ENCODE results near the gene FARS2.
"Not testable (repeated sequence)": the region's sequence is repeated elsewhere in the genome, so short reads cannot be mapped to it uniquely, and the experiment has no call there.

The FARS2 gene

DNA sequence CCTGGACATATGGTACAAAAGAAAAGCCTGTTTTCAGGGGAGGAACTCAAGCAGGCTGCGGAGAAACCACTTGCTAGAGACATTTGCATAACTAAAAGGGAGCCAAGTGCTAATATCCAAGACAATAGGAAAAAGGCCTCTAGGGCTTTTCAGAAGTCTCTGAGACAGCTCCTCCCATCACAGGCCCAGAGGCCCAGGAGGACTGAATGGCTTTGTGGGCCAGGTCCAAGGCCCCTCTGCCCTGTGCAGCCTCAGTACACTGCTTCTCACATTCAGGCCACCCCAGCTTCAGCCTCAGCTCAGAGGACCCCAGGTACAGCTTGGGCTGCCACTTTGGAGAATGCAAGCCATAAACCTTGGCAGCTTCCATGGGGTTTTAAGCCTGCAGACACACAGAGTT, 545.1 kb downstream of the FARS2 start:
- DNase-seq (ENCODE audit: low read depth): not testable (repeated sequence)

DNA sequence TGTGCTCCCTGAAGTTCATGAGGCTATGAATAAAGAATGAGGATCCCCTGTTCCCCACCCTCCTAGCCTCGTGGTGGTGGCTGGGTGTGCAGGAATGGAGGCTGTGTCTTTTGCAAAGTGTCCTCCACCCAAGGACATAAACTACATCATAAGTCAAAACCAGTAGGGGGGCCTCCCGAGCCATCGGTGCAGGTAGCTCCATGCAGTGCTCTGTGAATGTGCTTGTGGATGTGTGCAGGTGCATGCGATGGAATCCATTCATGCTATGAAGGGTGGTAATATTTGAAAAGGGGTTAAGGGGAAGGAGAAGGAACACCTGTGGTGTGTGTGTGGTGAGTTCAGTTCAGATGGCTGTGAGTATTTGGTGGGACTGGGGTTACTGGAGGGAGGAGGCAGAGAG, 548.1 kb downstream of the FARS2 start:
- no peak for DNase-seq (ENCODE audit: low read depth)

DNA sequence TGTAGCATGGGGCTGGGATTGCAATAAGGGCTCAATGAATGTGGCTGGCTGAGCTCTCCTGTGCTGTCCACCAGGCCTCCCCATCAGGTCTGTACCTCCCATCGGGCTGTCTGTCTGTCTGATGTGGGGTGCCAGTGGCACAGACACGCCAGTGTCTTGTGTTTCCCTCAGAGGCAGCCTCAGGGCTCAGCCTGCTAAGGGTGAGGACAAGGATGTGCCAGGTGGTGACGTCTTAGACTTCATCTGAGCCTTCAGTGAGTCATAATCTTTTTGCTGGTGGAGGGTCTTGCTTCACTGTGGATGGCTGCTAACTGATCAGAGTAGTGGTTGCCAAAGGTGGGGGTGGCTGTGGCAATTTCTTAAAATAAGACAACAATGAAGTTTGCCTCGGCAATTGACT, 550.7 kb downstream of the FARS2 start:
- no peak for DNase-seq (ENCODE audit: low read depth)

DNA sequence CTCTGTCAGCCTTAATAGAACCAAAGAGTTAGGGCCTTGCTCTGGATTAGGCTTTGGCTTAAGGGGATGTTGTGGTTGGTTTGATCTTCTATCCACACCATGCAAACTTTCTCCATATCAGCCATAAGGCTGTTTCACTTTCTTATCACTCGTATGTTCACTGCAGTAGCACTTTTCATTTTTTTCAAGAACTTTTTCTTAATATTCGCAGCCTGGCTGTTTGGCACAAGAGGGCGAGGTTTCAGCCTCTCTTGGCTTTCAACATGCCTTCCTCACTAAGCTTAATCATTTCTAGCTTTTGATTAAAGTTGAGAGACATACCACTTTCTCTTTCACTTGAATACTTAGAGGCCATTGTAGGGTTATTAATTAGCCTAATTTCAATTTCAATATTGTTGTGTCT, 552.3 kb downstream of the FARS2 start:
- DNase-seq (ENCODE audit: low read depth): no peak

DNA sequence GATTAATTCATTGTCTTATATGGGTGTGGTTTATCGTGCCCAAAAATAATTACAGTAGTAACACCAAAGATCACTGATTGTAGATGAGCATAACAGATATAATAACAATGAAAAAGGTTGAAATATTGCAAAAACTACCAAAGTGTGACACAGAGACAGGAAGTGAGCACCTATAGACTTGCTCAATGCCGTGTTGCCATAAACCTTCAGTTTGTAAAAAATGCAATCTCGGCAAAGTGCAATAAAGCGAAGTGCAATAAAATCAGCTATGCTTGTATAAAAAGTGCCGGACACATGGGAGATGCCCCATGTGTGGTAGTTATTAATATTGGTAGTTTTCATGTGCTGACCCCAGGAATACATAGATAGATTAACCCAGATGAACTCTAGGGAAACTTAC, 552.8 kb downstream of the FARS2 start:
- DNase-seq (ENCODE audit: low read depth): no peak

DNA sequence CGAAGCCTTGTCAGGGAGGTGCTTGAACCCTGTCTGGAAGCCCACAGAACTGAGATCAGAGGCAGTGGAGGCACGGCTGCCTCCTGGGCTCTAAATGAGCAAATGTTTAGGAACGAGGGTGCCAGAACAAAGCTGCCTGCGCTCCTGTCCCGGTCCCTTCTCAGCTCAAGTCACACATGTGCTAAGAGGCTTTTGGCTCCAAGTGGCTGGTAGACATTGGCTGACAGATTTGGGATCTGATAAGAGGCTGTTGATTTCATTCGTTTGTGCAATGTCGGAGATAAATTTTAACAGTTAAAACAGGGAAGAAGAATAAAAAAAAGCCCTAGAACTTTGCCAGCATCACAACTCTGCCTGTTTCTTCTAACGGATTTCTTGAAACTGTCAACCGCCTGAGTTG, 553.6 kb downstream of the FARS2 start:
- DNase-seq (ENCODE audit: low read depth): no peak

DNA sequence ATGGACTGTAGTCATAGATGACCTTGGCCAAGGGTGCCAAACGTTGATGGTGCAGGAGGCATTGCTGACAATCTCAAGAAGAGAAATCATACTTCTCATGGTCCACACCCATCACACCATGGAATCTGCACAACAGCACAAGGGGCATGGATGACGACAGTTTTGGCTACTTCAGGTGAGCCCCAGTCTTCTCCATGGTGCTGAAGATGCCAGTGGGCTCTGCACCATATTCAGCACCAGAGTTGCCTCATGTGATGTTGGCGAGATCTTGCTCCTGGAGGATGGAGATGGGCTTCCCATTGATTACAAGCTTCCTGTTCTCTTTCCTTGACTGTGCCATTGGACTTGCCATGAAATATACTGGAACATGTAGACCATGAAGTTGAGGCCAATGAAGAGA, 556.6 kb downstream of the FARS2 start:
- DNase-seq (ENCODE audit: low read depth): no peak

DNA sequence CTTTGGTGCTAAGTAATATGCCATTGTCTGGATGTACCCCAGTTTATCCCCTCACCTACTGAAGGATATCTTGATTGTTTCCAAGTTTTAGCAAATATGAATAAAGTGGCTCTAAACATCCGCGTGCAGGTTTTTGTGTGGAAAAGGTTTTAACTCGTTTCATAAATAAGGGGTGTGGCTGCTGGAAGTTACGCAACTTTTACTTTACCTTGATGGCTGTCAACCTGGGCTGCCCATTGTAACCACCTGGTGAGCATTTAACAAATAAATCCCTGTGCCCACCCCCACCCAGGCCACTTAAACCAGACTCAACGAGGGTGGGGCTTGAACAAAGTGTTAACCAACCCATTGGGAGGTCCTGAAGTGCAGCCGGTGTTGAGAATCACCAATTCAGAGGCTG, 557.6 kb downstream of the FARS2 start:
- DNase-seq (ENCODE audit: low read depth): no peak

All from stimulated activated CD8-positive, alpha-beta memory T cell treated with anti-CD3 and anti-CD28 coated beads, Interleukin-12 subunit alpha, Interleukin-12 subunit beta, amount 100 ng/mL, for 4 hours (primary cell).